Measurements from ENCODE around the gene KIF12. TPM values are rescaled to one million over a fixed set of nuclear protein-coding genes. Genes with fewer than 3 reads are reported as not detected.

The KIF12 gene
- total and polyA plus RNA-seq, 2 experiments from 2014 or later, result 4.2 to 4.3 TPM

DNA sequence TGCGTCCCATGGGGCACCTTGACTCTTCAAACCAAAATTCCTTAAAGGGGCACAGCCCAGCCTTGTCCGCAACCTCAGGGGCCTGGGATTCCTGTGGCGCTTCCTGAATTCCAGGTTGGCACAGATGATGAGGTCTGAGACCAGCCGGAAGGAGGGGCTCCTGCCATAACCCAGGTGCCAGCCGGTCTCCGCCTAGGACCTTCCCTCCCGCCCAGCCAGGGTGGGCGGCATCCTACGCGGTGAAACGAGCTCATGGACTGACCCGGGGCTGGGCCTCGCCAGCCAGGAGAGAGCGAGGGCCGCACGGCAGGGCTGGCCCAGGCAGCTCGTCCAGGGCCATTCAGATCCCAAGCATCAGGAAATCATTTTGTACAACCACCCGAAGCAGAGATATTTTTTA is 44.0 kb downstream of the KIF12 start (continued):
- no peak for TF ChIP-seq REST (IDR thresholded peaks at IDR 0.05; ENCODE audit: unreplicated experiment)
- no peak for TF ChIP-seq POLR2AphosphoS5 (IDR thresholded peaks at IDR 0.05; ENCODE audit: low read depth)

DNA sequence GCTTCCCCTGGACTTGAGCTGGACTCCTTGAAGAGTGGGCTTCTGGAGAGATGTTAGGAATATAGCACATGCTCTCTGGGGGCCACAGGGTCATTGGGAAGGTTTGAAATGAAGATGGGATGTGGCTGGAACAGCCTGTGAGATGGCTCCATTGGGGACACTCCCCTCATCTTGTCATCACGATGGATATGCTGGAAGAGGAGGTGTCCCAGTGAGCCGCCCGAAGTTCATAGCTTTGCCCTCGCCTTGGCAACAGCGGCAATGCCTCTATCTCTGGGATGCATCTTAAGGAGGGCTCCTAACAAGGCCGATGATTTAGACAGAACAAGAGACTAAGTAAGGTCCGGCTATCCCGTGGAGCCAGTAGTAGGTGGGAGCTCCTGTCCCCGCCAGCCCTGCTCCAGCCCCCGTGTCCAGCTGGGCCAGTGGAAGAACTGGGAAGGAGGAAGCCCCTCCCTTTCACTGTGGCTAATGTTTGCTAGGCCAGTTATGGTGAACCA is 44.9 kb downstream of the KIF12 start:
- Mint-ChIP-seq H3K4me3 (no peak overlapping the region), H3K4me1 (peaks cover 7% of the 10 kb centered on the region), H3K27ac (no peak overlapping the region), H3K27me3 (ENCODE audit: insufficient read depth, low read depth, poor library complexity) (peaks cover 10% of the 10 kb centered on the region), H3K9me3 (no peaks in the 10 kb centered on the region), H3K36me3 (ENCODE audit: low read depth) (peaks cover 34% of the 10 kb centered on the region)
- ATAC-seq, result no peak
- Histone ChIP-seq H3K4me2 (no peak overlapping the region), H3K9me2 (ENCODE audit: insufficient read depth) (0 out of 2 replicates have a peak, but pooled peaks cover 6% of the 10 kb centered on the region), H3K4me1 (ENCODE audit: insufficient read depth) (no peaks in the 10 kb centered on the region), H3K4me3 (no peak overlapping the region), H4K20me1 (replicated peaks; ENCODE audit: insufficient read depth) (no peaks in the 10 kb centered on the region), H2AFZ (no peak overlapping the region), H3K27ac (ENCODE audit: low read depth) (no peak overlapping the region), H3K79me2 (replicated peaks; ENCODE audit: insufficient read depth) (no peaks in the 10 kb centered on the region), H3K27me3 (ENCODE audit: insufficient read depth) (no peaks in the 10 kb centered on the region), H3K36me3 (ENCODE audit: insufficient read depth) (no peaks in the 10 kb centered on the region), H3F3A (replicated peaks; ENCODE audit: low read depth) (no peaks in the 10 kb centered on the region)
- TF ChIP-seq ZNF114 (CRISPR knock-in tag; IDR thresholded peaks at IDR 0.05) (no peak), ZNF462 (CRISPR knock-in tag; IDR thresholded peaks at IDR 0.05) (no peak), EZH2phosphoT487 (IDR thresholded peaks at IDR 0.05; ENCODE audit: unreplicated experiment) (no peak), EZH2 (IDR thresholded peaks at IDR 0.05; ENCODE audit: low read depth, unreplicated experiment) (no peak)
- DNase-seq (ENCODE audit: low spot score), result no peak
